Stimulated activated CD4-positive, alpha-beta T cell treated with anti-CD3 and anti-CD28 coated beads, Interleukin-4, amount 100 ng/mL, for 4 hours (primary cell): ENCODE results near the gene SORCS2.
"Not testable (repeated sequence)": the region's sequence is repeated elsewhere in the genome, so short reads cannot be mapped to it uniquely, and the experiment has no call there.

Experiments used
- DNase-seq, 2 experiments: peaks; one replicate each; pipeline ENCODE4 v3.0.0-alpha.2; 2020

SORCS2 gene

DNA sequence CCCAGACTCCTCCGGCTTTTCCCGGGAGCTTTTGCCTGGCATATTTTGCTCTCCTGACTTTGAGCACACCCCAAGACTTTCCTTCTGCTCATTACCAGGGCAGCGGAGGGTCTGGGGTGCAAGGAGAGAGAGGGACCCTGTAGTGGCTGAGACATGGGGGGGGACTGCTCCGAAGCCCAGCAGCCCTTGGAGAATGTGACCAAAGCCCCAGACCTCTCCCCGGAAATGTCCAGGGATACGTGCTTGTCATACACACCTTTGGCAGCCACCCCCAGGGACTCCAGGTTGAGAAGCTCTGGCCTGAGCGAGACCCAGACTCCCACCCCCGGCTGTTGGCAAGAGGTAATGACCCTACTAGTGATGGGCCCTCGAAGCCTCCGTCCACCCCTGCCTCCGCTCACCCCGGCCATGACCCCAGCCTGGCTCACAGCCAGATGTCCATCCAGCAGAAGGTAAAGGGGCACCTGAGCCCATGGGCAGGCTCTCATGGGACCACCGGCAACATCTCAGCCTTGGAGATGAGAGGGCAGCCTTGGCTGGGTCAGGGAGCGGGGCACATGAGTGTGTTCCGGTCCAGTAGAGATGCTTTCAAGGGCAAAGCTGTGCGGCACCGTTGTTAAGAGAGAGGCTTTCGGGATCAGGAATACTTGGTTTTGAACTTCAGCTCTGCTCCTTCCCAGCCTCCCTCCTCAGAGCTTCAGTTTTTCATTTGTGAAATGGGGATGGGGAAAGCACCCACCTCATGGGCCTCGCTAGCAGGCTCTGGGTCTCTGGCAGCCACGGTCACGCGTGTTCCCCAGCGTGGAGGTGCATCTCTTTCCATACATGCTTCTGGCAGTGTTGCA lies 240.4 kb downstream of the SORCS2 start:
- no peak for DNase-seq

- DNase-seq: no peak
Observed at GRCh38 chr4:7433376-7434140, 241.2 kb downstream of the SORCS2 start.

DNA sequence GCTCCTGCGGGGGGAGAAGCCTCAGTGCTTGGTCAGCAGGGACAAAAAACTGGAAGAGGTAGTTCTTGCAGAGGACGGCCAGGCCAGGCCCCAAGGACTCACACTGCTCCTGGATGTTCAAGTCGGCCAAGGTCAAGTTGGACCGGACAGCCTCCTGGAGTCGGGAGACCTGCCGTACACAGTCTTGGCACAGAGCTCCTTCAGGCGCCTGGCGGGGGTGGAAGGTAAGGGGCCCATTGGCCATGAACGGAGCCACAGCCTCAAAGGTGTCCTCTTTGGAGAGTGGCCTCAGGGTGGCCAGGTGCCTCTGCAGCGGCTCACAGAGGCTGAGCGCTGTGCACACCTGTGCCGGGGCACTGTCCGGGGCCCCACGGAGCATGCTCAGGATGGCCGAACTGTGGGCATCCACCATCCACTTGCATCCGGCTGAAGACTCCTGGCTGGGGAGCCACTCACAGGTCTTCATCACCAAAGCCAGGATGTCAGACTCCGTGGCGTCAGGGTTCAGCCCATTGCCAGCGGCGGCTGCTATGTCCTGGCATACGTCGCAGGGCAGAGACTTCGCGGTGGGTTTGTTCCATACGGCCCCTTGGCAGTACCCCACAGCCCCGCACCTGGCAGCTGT lies 241.9 kb downstream of the SORCS2 start:
- no peak for DNase-seq

GRCh38 chr4:7434766-7435150 lies 242.4 kb downstream of the SORCS2 start, which contains the start of gene PSAPL1:
TSS of gene PSAPL1 (minus strand) at chr4:7434930. CDS start at chr4:7434879, 51 bp downstream.
- no peak for DNase-seq

DNA sequence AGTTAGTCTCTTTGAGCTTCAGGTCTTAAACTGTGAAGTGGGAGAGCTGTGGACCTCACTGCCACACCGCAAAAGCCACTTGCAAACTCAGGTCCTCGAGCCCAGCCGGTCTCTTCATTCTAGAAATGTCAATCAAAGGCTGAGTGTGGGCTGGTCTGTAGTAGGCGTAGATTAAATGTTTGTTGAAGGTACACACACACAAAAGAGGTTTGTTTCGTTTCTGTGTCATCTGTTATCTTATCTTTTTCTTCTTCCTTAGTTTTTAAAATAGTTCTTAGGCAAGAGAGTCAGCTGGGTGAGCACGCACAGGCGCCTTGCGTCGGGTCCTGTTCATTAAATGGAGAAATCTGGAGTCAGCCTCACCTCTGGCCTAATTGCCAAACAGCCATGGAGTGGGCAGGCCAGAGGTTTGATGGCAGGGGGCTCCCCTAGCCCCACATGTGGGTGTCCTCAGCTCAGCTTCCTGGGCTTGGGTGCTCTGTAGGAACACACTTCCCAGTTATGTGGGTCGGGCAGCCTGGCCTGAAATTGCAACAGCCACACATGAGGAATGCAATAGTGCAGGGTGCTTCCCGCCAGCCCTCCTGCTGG lies 243.2 kb downstream of the SORCS2 start:
- no peak for DNase-seq

GRCh38 chr4:7436256-7436655 lies 243.9 kb downstream of the SORCS2 start:
- no peak for DNase-seq

- no peak for DNase-seq
Observed at GRCh38 chr4:7439699-7440098, 247.4 kb downstream of the SORCS2 start.

- no peak for DNase-seq
Observed at GRCh38 chr4:7441201-7441600, 248.9 kb downstream of the SORCS2 start.

DNA sequence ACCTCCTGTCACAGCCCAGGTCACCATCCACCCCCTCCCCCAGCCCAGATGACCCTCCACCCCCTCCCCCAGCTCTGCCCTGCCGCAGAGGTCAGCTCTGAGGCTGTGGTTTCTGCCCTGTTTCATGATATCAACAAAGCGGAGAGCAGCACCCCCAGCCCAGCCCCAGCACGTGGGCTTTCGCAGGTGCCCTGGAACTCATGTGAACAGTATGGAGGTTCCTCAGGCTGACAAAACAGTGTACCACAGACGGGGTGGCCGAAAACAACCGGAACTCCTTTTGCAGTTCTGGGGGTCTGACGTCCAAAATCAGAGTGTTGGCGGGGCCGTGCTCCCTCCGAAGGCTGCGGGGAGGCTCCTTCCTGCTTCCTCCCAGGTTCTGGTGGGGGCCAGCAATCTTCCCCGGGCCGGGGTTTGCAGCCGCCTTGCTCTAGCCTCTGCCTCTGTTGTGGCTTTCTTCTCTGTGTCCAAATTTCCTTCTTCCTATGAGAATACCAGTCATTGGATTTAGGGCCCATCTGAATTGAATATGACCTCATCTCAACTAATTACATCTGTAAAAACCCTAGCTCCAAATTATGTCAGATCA lies 250.3 kb downstream of the SORCS2 start:
- DNase-seq: no peak

- no peak for DNase-seq
Observed at GRCh38 chr4:7444314-7444713, 252.0 kb downstream of the SORCS2 start.

- DNase-seq: no peak
Observed at GRCh38 chr4:7444731-7445130, 252.4 kb downstream of the SORCS2 start.

GRCh38 chr4:7447236-7447635 lies 254.9 kb downstream of the SORCS2 start:
- DNase-seq: no peak

GRCh38 chr4:7448036-7448435 lies 255.7 kb downstream of the SORCS2 start:
- no peak for DNase-seq

DNA sequence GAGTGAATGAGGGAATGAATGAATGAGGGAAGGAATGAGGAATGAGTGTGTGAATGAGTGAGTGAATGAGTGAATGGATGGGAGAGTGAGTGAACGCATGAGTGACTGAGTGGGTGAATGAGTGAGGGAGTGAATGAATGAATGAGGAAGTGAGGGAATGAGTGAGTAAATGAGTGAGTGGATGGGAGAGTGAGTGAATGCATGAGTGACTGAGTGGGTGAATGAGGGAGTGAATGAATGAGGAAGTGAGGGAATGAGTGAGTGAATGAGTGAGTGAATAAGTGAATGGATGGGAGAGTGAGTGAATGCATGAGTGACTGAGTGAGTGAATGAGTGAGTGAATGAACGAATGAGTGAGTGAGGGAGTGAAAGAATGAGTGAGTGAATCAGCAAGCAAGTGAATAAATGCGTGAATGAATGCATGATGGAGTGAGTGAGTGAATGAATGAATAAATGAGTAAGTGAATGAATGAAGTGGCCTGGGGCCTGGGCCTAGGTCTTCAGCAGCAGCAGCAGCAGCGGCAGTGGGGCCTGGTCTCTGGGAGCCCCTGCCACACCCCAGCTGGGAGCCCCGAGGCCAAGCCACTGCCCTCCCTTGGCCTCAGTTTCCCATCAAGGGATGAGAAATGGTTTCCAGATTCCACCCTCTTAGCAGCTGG lies 258.6 kb downstream of the SORCS2 start:
- DNase-seq: no peak

DNA sequence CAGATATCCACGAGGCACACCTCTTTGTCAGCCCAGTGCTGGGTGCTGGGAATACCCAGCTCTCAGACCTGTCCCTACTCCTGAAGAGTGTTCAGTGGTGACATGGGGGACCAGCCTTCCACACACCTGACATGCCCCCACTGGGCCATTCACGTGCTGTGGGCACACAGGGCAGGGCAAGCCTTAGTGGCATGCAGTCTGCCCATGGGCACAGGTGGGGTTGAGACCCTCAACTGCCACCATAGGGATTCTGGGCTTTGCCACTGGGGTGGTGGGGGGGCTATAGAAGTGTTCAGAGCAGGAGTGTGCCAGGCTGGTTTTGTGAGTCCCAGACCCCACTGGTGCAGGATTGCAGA lies 259.1 kb downstream of the SORCS2 start:
- no peak for DNase-seq

GRCh38 chr4:7451800-7452199 lies 259.5 kb downstream of the SORCS2 start:
- DNase-seq: no peak

DNA sequence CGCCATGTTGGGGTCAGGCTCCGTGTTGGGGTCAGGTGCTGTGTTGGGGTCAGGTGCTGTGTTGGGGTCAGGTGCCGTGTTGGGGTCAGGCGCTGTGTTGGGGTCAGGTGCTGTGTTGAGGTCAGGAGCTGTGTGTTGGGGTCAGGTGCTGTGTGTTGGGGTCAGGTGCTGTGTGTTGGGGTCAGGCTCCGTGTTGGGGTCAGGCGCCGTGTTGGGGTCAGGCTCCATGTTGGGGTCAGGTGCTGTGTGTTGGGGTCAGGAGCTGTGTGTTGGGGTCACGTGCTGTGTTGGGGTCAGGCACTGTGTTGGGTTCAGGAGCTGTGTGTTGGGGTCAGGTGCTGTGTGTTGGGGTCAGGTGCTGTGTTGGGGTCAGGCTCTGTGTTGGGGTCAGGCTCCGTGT lies 260.5 kb downstream of the SORCS2 start:
- not testable (repeated sequence) for DNase-seq

DNA sequence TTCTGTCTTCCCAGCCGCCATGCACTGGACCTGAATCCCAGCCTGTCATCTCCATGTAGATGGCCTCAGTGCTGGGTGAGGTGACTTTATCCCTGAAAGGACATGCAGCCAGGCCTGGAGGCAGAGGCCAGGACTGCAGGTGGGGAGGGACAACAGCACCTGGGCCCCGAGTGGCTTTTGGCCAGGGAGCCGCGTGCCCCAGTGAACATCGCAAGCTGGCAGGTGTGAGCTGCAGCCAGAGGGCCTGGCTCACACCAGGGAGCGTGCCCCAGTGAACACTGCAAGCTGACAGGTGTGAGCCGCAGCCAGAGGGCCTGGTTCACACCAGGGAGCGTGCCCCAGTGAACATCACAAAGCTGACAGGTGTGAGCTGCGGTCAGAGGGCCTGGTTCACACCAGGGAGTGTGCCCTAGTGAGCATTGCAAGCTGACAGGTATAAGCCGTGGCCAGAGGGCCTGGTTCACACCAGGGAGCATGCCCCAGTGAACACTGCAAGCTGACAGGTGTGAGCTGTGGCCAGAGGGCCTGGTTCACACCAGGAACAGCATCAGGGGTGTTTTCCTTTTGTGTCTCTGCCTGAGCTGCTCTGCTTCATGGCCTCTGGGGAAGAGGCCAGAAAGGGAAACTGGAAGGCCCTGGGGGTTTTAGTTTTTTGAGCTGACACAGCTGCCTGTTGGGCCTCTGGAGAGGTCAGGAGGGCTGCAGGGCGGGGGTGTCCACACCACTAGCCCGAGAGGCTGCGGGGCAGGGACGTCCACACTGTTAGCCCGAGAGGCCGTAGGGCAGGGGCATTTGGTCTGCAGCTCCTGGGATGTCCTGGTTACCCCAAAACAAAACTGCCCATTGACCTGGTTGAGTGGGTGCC lies 265.1 kb downstream of the SORCS2 start:
- DNase-seq: no peak

GRCh38 chr4:7458066-7458425 lies 265.7 kb downstream of the SORCS2 start:
- DNase-seq: no peak

- no peak for DNase-seq
Observed at GRCh38 chr4:7458477-7458876, 266.1 kb downstream of the SORCS2 start.

DNA sequence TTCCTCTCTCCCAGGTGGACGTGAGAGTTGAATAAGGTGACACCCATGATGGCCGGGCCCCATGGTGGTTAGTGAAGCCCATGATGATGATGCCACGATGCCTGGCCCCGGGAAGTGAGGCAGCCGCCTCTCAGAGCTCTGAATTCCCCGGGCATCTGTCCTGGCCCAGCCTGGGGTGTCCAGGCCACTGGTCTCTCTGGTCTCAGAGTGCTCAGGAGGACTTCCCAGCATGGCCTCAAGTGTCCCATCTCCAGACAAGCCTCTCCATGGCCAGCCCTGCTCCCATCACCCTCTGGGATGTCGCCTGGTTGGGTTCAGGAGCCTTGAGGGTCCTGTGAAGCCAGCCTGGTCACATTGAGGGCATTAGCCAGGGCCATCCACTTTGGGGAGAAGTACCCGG lies 267.1 kb downstream of the SORCS2 start:
- DNase-seq: no peak

- no peak for DNase-seq
Observed at GRCh38 chr4:7460566-7460965, 268.2 kb downstream of the SORCS2 start.
